H9 (cell line): ENCODE results near the gene NDUFV1. TPM values are rescaled to one million over a fixed set of nuclear protein-coding genes. Genes with fewer than 3 reads are reported as not detected.

ENCODE experiments used
- DNase-seq: peaks from one replicate; pipeline ENCODE4 v3.0.0-alpha.2; 2017
- H2AFZ ChIP-seq: one replicate; pipeline ENCODE4 v1.6.1; 2013; ENCODE audit warnings: mild to moderate bottlenecking, low read length, control low read depth, moderate library complexity
- H2AK5ac ChIP-seq: 2 replicates; pipeline ENCODE4 v1.6.1; 2013; ENCODE audit warnings: low read length, control low read depth, mixed read lengths; ENCODE audit not compliant: insufficient read length
- H2BK120ac ChIP-seq: one replicate; pipeline ENCODE4 v1.6.1; 2013; ENCODE audit warnings: low read depth, mild to moderate bottlenecking, low read length, control low read depth, inconsistent platforms; ENCODE audit not compliant: poor library complexity, severe bottlenecking
- H2BK12ac ChIP-seq: 2 replicates; pipeline ENCODE4 v1.6.1; 2013; ENCODE audit warnings: low read length, control low read depth, mixed read lengths, low read depth; ENCODE audit not compliant: insufficient read length
- H2BK15ac ChIP-seq: 2 replicates; pipeline ENCODE4 v1.6.1; 2013; ENCODE audit warnings: low read depth, low read length, control low read depth
- H2BK20ac ChIP-seq: one replicate; pipeline ENCODE4 v1.6.1; 2013; ENCODE audit warnings: low read depth, mild to moderate bottlenecking, low read length, control low read depth, inconsistent platforms; ENCODE audit not compliant: poor library complexity, severe bottlenecking
- H2BK5ac ChIP-seq: 2 replicates; pipeline ENCODE4 v1.6.1; 2013; ENCODE audit warnings: low read length, control low read depth, mixed read lengths; ENCODE audit not compliant: insufficient read length
- H3K14ac ChIP-seq: 2 replicates; pipeline ENCODE4 v1.6.1; 2013; ENCODE audit warnings: low read length, control low read depth; ENCODE audit not compliant: insufficient read depth
- H3K18ac ChIP-seq: 2 replicates; pipeline ENCODE4 v1.6.1; 2013; ENCODE audit warnings: low read depth, mild to moderate bottlenecking, mixed read lengths, low read length, control low read depth; ENCODE audit not compliant: insufficient read length
- H3K23ac ChIP-seq: 2 replicates; pipeline ENCODE4 v1.6.1; 2013; ENCODE audit warnings: low read length, control low read depth, mixed read lengths, low read depth; ENCODE audit not compliant: insufficient read length
- H3K23me2 ChIP-seq: 2 replicates; pipeline ENCODE4 v1.6.1; 2013; ENCODE audit warnings: low read depth, mild to moderate bottlenecking, mixed read lengths, low read length, control low read depth; ENCODE audit not compliant: insufficient read length, poor library complexity, severe bottlenecking
- H3K27ac ChIP-seq: 2 replicates; pipeline ENCODE4 v1.5.1; 2013; ENCODE audit warnings: low read length, control low read depth, mixed read lengths, low read depth; ENCODE audit not compliant: insufficient read length
- H3K27me3 ChIP-seq: 2 replicates; pipeline ENCODE4 v1.6.1; 2013; ENCODE audit warnings: low read length, control low read depth, inconsistent platforms; ENCODE audit not compliant: insufficient read depth
- H3K4ac ChIP-seq: 2 replicates; pipeline ENCODE4 v1.6.1; 2013; ENCODE audit warnings: low read depth, mild to moderate bottlenecking, control low read depth, inconsistent platforms, low read length, moderate library complexity
- H3K4me1 ChIP-seq: 2 replicates; pipeline ENCODE4 v1.6.1; 2013; ENCODE audit warnings: low read length, control low read depth, inconsistent platforms; ENCODE audit not compliant: insufficient read depth
- H3K4me2 ChIP-seq: 2 replicates; pipeline ENCODE4 v1.6.1; 2013; ENCODE audit warnings: low read length, control low read depth, mixed read lengths; ENCODE audit not compliant: insufficient read length, insufficient read depth
- H3K56ac ChIP-seq: 2 replicates; pipeline ENCODE4 v1.6.1; 2013; ENCODE audit warnings: low read depth, mild to moderate bottlenecking, mixed read lengths, low read length, control low read depth; ENCODE audit not compliant: insufficient read length
- H3K79me1 ChIP-seq: 2 replicates; pipeline ENCODE4 v1.6.1; 2013; ENCODE audit warnings: low read depth, mild to moderate bottlenecking, moderate library complexity, low read length, control low read depth, inconsistent platforms; ENCODE audit not compliant: insufficient read depth, poor library complexity, severe bottlenecking
- H3K79me2 ChIP-seq: 2 replicates; pipeline ENCODE4 v1.6.1; 2013; ENCODE audit warnings: low read length, control low read depth, inconsistent platforms; ENCODE audit not compliant: insufficient read depth
- H3K9ac ChIP-seq: 2 replicates; pipeline ENCODE4 v1.6.1; 2013; ENCODE audit warnings: low read length, control low read depth, mixed read lengths; ENCODE audit not compliant: insufficient read length; ENCODE audit errors: extremely low read depth
- H3K9me3 ChIP-seq: one replicate; pipeline ENCODE4 v1.6.1; 2013; ENCODE audit warnings: low read depth, low read length, inconsistent platforms; ENCODE audit not compliant: control insufficient read depth
- H3T11ph ChIP-seq: one replicate; pipeline ENCODE4 v1.6.1; 2013; ENCODE audit warnings: mild to moderate bottlenecking, low read length, control low read depth, inconsistent platforms
- H4K20me1 ChIP-seq: one replicate; pipeline ENCODE4 v1.6.1; 2013; ENCODE audit not compliant: control insufficient read depth, insufficient read length, insufficient read depth
- H4K5ac ChIP-seq: 2 replicates; pipeline ENCODE4 v1.6.1; 2013; ENCODE audit warnings: low read depth, mild to moderate bottlenecking, mixed read lengths, low read length, control low read depth; ENCODE audit not compliant: insufficient read length
- H4K8ac ChIP-seq: replicated peaks from 2 replicates; pipeline ENCODE4 v1.6.1; 2013; ENCODE audit warnings: low read length, control low read depth, mixed read lengths, low read depth; ENCODE audit not compliant: insufficient read length
- H4K91ac ChIP-seq: 2 replicates; pipeline ENCODE4 v1.6.1; 2013; ENCODE audit warnings: low read depth, mild to moderate bottlenecking, moderate library complexity, mixed read lengths, low read length, control low read depth; ENCODE audit not compliant: insufficient read length
- H3K27ac Mint-ChIP-seq, 3 experiments: 2 replicates in 2 of 3; 3 replicates in 1 of 3; pipeline ENCODE4 v1.8.0; 2020 to 2021; ENCODE audit warnings: mixed read lengths in 3 of 3, mild to moderate bottlenecking in 1 of 3, moderate library complexity in 1 of 3
- H3K27me3 Mint-ChIP-seq: 2 replicates; pipeline ENCODE4 v1.8.0; 2021; ENCODE audit warnings: low read depth, mild to moderate bottlenecking, moderate library complexity, mixed read lengths
- H3K36me3 Mint-ChIP-seq, 3 experiments: 2 replicates in 2 of 3; 3 replicates in 1 of 3; pipeline ENCODE4 v1.8.0; 2020 to 2021; ENCODE audit warnings: low read depth in 3 of 3, mixed read lengths in 3 of 3; ENCODE audit not compliant: insufficient read depth in 1 of 3
- H3K4me1 Mint-ChIP-seq, 2 experiments: 2 replicates each; pipeline ENCODE4 v1.8.0; 2020; ENCODE audit warnings: mixed read lengths in 2 of 2
- H3K4me3 Mint-ChIP-seq, 2 experiments: 2 replicates in 1 of 2; 3 replicates in 1 of 2; pipeline ENCODE4 v1.8.0; 2020 to 2021; ENCODE audit warnings: mild to moderate bottlenecking in 2 of 2, mixed read lengths in 2 of 2, moderate library complexity in 1 of 2
- H3K9me3 Mint-ChIP-seq, 2 experiments: 2 replicates in 1 of 2; 3 replicates in 1 of 2; pipeline ENCODE4 v1.8.0; 2020; ENCODE audit warnings: mild to moderate bottlenecking in 2 of 2, mixed read lengths in 2 of 2, moderate library complexity in 1 of 2
- WGBS: extraction: QIAGEN DNeasy Blood & Tissue Kit; methylation state at CpG from one replicate; pipeline ENCODE4 v1.1.7; 2013; ENCODE audit warnings: missing lambda C conversion rate, low lambda C conversion rate, mixed read lengths; ENCODE audit not compliant: insufficient read length; ENCODE audit errors: extremely low coverage; 5-methylcytosine and 5-hydroxymethylcytosine counted together
- total RNA-seq: library from RNA; stranded (reverse); gene quantifications from 2 replicates; pipeline ENCODE4 v1.2.1, GENCODE V29; 2021
- TF ChIP-seq, protein P1 (sequence below): fragments of 200-600 bp; sonication (generic); conservative IDR thresholded peaks from 3 replicates; pipeline ENCODE4 v1.8.0; 2021; ENCODE audit warnings: antibody characterized with exemption, mild to moderate bottlenecking

NDUFV1 gene
- total RNA-seq, 1 experiment from 2014 or later: 154 TPM

DNA sequence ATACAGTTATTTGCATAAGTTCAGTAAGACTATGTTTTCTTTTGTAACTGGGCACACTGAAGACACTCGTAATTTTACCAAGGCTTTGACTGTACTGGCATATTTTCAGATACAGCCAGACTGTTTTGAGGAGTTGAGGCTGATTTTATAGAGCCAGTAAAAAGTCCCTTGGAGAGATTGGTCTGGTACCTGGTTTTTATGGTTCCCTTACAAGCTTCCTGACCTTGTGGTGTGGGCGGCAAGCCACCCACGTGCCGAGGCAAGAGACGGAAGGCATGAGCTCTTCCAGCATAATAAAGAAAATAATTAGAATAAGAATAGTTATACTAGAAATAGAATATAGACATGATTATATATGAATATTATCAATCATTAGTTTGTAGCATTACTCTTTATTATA is 34.4 kb upstream of the NDUFV1 start:
- peaks cover 40% of the 10 kb centered on the region for H3K27me3 Mint-ChIP-seq
- TF ChIP-seq, protein P1, sequence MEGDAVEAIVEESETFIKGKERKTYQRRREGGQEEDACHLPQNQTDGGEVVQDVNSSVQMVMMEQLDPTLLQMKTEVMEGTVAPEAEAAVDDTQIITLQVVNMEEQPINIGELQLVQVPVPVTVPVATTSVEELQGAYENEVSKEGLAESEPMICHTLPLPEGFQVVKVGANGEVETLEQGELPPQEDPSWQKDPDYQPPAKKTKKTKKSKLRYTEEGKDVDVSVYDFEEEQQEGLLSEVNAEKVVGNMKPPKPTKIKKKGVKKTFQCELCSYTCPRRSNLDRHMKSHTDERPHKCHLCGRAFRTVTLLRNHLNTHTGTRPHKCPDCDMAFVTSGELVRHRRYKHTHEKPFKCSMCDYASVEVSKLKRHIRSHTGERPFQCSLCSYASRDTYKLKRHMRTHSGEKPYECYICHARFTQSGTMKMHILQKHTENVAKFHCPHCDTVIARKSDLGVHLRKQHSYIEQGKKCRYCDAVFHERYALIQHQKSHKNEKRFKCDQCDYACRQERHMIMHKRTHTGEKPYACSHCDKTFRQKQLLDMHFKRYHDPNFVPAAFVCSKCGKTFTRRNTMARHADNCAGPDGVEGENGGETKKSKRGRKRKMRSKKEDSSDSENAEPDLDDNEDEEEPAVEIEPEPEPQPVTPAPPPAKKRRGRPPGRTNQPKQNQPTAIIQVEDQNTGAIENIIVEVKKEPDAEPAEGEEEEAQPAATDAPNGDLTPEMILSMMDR: no peak

More for the DNA sequence above, 34.4 kb upstream of the NDUFV1 start:
- H2BK5ac ChIP-seq: no peak overlapping the region
- no peaks in the 10 kb centered on the region for H3K79me2 ChIP-seq
- no peaks in the 10 kb centered on the region for H3K4me1 ChIP-seq
- no peaks in the 10 kb centered on the region for H3K79me1 ChIP-seq
- H3K27ac ChIP-seq: no peak overlapping the region
- H3K9ac ChIP-seq: no peak overlapping the region
- H2BK12ac ChIP-seq: no peak overlapping the region
- H4K8ac ChIP-seq: no peak overlapping the region
- no peak overlapping the region for H2BK15ac ChIP-seq
- Mint-ChIP-seq H3K4me1 (peaks cover 14 to 18% of the 10 kb centered on the region in 2 experiments), H3K4me3 (no peak overlapping the region), H3K9me3 (peaks cover 3 to 9% of the 10 kb centered on the region in 2 experiments; a peak in 3 of 5 replicates), H3K27ac (no peak overlapping the region), H3K36me3 (no peaks in the 10 kb centered on the region)
- H2AFZ ChIP-seq: no peak overlapping the region
- no peaks in the 10 kb centered on the region for H3K9me3 ChIP-seq
- H3K56ac ChIP-seq: no peak overlapping the region
- H4K91ac ChIP-seq: no peak overlapping the region
- no peak overlapping the region for H4K5ac ChIP-seq
- H2BK20ac ChIP-seq: no peak overlapping the region
- no peak overlapping the region for H3K23ac ChIP-seq
- H3K18ac ChIP-seq: no peak overlapping the region
- H3K14ac ChIP-seq: no peak overlapping the region
- H3K4me2 ChIP-seq: no peak overlapping the region
- H3K23me2 ChIP-seq: no peaks in the 10 kb centered on the region
- no peak overlapping the region for H2AK5ac ChIP-seq
- no peaks in the 10 kb centered on the region for H3K27me3 ChIP-seq
- no peak for DNase-seq
- H2BK120ac ChIP-seq: no peak overlapping the region
- H3T11ph ChIP-seq: no peak overlapping the region
- no peak overlapping the region for H3K4ac ChIP-seq
- WGBS: no CpG with 5 or more reads among the region's 5 CpGs
- no peaks in the 10 kb centered on the region for H4K20me1 ChIP-seq
